HG02938 (cell line): ENCODE results near the gene OR51G2.

Source experiments
- ATAC-seq: cut with Tn5 transposase; IDR thresholded peaks from one replicate; pipeline ENCODE4 v1.9.1; 2021; ENCODE audit warnings: mild to moderate bottlenecking, moderate library complexity; ENCODE audit not compliant: unreplicated experiment

OR51G2 gene

GRCh38 chr11:4865855-4866254, 53.3 kb downstream of the OR51G2 start:
- no peak for ATAC-seq

GRCh38 chr11:4863876-4864275, 55.3 kb downstream of the OR51G2 start:
- ATAC-seq = no peak
